K562 (cell line): Measurements from ENCODE around the gene VSNL1. TPM values are rescaled to one million over a fixed set of nuclear protein-coding genes. Genes with fewer than 3 reads are reported as not detected.

ENCODE experiments used
- ATF7 ChIP-seq: fragments of 450-650 bp; IDR thresholded peaks from 2 replicates; pipeline ENCODE4 v1.7.1; 2014; ENCODE audit warnings: mild to moderate bottlenecking, moderate library complexity
- DACH1 ChIP-seq: fragments of 450-650 bp; IDR thresholded peaks from 2 replicates; pipeline ENCODE4 v1.6.1; 2018; ENCODE audit not compliant: partially characterized antibody
- DPF2 ChIP-seq: fragments of 450-650 bp; IDR thresholded peaks from 2 replicates; pipeline ENCODE4 v1.6.1; 2016
- HDAC1 ChIP-seq, 2 experiments: fragments of 450-650 bp; IDR thresholded peaks; 2 replicates each; pipeline ENCODE4 v1.6.1; 2016 to 2017; ENCODE audit warnings: inconsistent platforms in 1 of 2, mild to moderate bottlenecking in 1 of 2, moderate library complexity in 1 of 2
- MAFG ChIP-seq: fragments of 450-650 bp; conservative IDR thresholded peaks from 2 replicates; pipeline ENCODE4 v1.6.1; 2016; ENCODE audit warnings: missing genetic modification characterization, missing compliant biosample characterization
- MBD2 ChIP-seq: sonication (generic); IDR thresholded peaks from 2 replicates; pipeline ENCODE4 v1.6.1; 2016; ENCODE audit warnings: low read depth, borderline replicate concordance
- NFE2 ChIP-seq: IDR thresholded peaks from 2 replicates; pipeline ENCODE4 v1.6.1; 2014; ENCODE audit warnings: antibody characterized with exemption, low read depth
- RBM25 ChIP-seq: fragments of 200-400 bp; formaldehyde crosslinking; IDR thresholded peaks from 2 replicates; pipeline ENCODE4 v1.6.1; 2018; ENCODE audit warnings: low read length, low read depth, moderate library complexity; ENCODE audit not compliant: severe bottlenecking
- RREB1 ChIP-seq: fragments of 250-450 bp; sonication (Bioruptor Pico); IDR thresholded peaks from 2 replicates; pipeline ENCODE4 v1.4.0; 2020
- ZNF23 ChIP-seq: fragments of 250-450 bp; sonication (Bioruptor Pico); IDR thresholded peaks from 2 replicates; pipeline ENCODE4 v1.4.0; 2020; ENCODE audit warnings: mild to moderate bottlenecking
- ZNF589 ChIP-seq: fragments of 200-800 bp; sonication (Bioruptor generic); IDR thresholded peaks from 2 replicates; pipeline ENCODE4 v1.6.1; 2016; ENCODE audit warnings: low read depth, missing genetic modification characterization, missing compliant biosample characterization
- polyA plus RNA-seq, 8 experiments: library from polyadenylated mRNA; depleted of rRNA in 4 of 8; stranded (reverse) in 5 of 8; unstranded in 3 of 8; fragments of >200 nt; fragmentation: Nextera tagmentation in 2 of 8; fragmentation: Illumina TruSeq in 1 of 8; extraction: Ambion mirVana in 2 of 8; extraction: Trizol in 1 of 8; gene quantifications; 2 replicates each; pipeline versions ENCODE4 v1.2.1 to v1.2.3, GENCODE V29; 2011 to 2014; ENCODE audit warnings: inconsistent platforms in 1 of 8, missing spikeins in 1 of 8
- total RNA-seq, 7 experiments: library from RNA; depleted of rRNA in 6 of 7; stranded (reverse); fragments of >200 nt in 6 of 7; fragmentation: Illumina TruSeq in 2 of 7; extraction: Trizol in 2 of 7; gene quantifications; 2 replicates each; pipeline versions ENCODE4 v1.2.1 to v1.2.3, GENCODE V29; 2011 to 2021; ENCODE audit warnings: low replicate concordance in 1 of 7
- TF ChIP-seq, protein P1 (sequence below), 2 experiments: fragments of 200-800 bp in 1 of 2; sonication (Bioruptor generic) in 1 of 2; sonication (generic) in 1 of 2; formaldehyde crosslinking in 1 of 2; IDR thresholded peaks in 1 of 2; conservative IDR thresholded peaks in 1 of 2; 2 replicates each; pipeline versions ENCODE4 v1.5.0 to v1.6.1; 2016 to 2020; ENCODE audit warnings: missing compliant biosample characterization in 1 of 2, missing genetic modification characterization in 1 of 2, missing genetic modification reagents in 1 of 2
- TF ChIP-seq, protein P2 (sequence below): fragments of 250-450 bp; sonication (Bioruptor Pico); IDR thresholded peaks from 2 replicates; pipeline ENCODE4 v1.4.0; 2020

VSNL1 gene
- total and polyA plus RNA-seq, 9 of the 15 experiments (the other 6 are each of a cell fraction or from before 2014, with no cell fraction given) = 0.20 TPM; not detected in 8

DNA sequence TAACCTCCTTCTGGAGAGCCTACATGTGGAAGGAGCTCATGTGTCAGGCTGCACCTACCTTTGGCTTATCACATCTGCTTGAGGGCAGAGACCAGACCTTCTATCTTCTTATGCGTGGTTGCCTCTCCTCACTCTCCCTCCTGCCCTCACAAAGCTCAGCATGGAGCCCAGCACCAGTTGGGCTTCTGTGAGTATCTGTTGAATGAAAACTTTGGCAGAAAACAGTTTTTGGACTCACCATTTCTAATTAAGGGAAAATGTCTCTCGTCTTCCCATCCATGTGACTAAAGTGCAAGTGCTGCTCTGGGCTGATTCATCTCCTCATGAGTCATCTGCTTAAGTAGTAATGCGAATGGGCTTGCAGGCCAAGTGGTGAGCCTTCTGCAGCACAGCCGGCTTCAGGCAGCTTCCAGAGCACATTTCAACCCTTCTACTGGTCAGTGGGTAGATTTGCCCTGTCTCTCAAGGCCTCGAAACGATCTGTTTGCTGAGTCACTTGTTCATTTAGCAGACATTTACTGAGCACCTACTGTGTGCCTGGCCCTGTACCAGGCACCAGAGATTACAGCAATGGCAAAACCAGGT lies 102.6 kb downstream of the VSNL1 start (continued):
- TF ChIP-seq RREB1 (CRISPR knock-in tag) (no peak), ATF7 (peak; percentile 42; the same call in 1 of the 2 replicates), MAFG (peak; percentile 53), RBM25 (peak; percentile 41), DPF2 (peak; percentile 78), MBD2 (no peak), DACH1 (peak; percentile 20), ZNF589 (CRISPR knock-in tag) (peak; percentile 67; the same call in 1 of the 2 replicates), ZNF23 (CRISPR knock-in tag) (no peak), HDAC1 (IDR thresholded peaks at IDR 0.05) (peak in 1 of 2 experiments; percentile 49; a peak in 1 of 4 replicates), NFE2 (peak; percentile 73)
- TF ChIP-seq, protein P1, sequence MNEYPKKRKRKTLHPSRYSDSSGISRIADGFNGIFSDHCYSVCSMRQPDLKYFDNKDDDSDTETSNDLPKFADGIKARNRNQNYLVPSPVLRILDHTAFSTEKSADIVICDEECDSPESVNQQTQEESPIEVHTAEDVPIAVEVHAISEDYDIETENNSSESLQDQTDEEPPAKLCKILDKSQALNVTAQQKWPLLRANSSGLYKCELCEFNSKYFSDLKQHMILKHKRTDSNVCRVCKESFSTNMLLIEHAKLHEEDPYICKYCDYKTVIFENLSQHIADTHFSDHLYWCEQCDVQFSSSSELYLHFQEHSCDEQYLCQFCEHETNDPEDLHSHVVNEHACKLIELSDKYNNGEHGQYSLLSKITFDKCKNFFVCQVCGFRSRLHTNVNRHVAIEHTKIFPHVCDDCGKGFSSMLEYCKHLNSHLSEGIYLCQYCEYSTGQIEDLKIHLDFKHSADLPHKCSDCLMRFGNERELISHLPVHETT (CRISPR knock-in tag; conservative IDR thresholded peaks at IDR 0.05 in 1 of 2, IDR thresholded peaks at IDR 0.05 in 1 of 2) = peak in 1 of 2 experiments; percentile 48; a peak in 1 of 4 replicates
- TF ChIP-seq, protein P2, sequence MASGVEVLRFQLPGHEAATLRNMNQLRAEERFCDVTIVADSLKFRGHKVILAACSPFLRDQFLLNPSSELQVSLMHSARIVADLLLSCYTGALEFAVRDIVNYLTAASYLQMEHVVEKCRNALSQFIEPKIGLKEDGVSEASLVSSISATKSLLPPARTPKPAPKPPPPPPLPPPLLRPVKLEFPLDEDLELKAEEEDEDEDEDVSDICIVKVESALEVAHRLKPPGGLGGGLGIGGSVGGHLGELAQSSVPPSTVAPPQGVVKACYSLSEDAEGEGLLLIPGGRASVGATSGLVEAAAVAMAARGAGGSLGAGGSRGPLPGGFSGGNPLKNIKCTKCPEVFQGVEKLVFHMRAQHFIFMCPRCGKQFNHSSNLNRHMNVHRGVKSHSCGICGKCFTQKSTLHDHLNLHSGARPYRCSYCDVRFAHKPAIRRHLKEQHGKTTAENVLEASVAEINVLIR = no peak
